ENCODE measurements around the gene CFLAR. TPM values are rescaled to one million over a fixed set of nuclear protein-coding genes. Genes with fewer than 3 reads are reported as not detected.
A peak's percentile ranks its signal among the peaks of the same experiment; 100 is the strongest.

CFLAR gene
- total and polyA plus RNA-seq, 2 of the 13 experiments (the other 11 are each of a cell fraction or from before 2014, with no cell fraction given), result 43.8 to 92.1 TPM

DNA sequence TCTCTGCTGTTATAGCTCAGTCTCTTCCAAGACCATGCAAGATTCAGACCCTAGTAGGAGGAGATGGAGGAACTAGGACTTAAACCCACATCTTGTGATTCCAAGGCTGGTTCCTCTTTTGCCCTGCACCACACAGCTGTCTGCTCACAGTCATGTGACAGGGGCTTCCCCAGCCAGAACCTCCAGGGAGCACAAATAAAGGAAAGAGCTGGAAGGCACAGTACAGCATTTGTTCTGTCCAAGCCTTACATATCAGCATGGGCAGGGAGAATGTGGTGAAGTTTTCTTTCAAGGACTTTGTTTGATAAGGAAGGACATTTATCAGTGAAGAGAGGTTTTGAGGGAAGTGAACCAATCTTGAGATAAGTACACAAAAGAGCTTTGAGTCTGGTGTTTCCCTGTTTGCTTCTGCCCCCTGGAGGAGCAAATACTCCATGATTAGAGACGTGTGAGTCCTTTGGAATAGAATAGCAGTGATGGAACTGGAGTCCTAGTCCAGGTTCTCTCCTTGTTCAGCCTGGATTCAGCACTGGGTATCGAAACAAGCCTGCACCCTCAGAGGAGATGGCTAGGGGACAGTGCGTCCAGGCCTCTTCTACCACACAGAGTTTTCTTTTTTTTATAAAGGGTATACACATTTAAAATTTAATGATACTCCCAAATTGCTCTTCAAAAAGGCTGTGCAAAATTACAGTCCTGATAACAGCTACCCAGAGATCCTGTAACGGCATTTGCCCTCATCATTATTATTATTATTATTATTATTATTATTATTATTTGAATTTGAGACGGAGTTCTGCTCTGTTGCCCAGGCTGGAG, 42.4 kb downstream of the CFLAR start (continued):
- TF ChIP-seq ZKSCAN8 (CRISPR knock-in tag; IDR thresholded peaks at IDR 0.05; ENCODE audit: borderline replicate concordance) (peak; percentile 63; the same call in 1 of the 2 replicates), SMARCC2 (IDR thresholded peaks at IDR 0.05) (no peak), ZBTB21 (CRISPR knock-in tag; IDR thresholded peaks at IDR 0.05) (0 out of 2 replicates have a peak, but pooled peaks have one; percentile 12), ZBTB7B (CRISPR knock-in tag; IDR thresholded peaks at IDR 0.05) (peak; percentile 36; the same call in 1 of the 2 replicates), ZNF607 (CRISPR knock-in tag; IDR thresholded peaks at IDR 0.05; ENCODE audit: borderline replicate concordance) (0 out of 2 replicates have a peak, but pooled peaks have one; percentile 43), ESRRA (CRISPR knock-in tag; IDR thresholded peaks at IDR 0.05; ENCODE audit: low read depth) (no peak), NCOA2 (CRISPR knock-in tag; IDR thresholded peaks at IDR 0.05) (peak; percentile 45; the same call in 1 of the 2 replicates), TBX2 (CRISPR knock-in tag; IDR thresholded peaks at IDR 0.05; ENCODE audit: borderline replicate concordance) (peak; percentile 46; the same call in 1 of the 2 replicates), SMAD1 (CRISPR knock-in tag; IDR thresholded peaks at IDR 0.05; ENCODE audit: borderline replicate concordance, low read depth) (no peak), ASH2L (IDR thresholded peaks at IDR 0.05; ENCODE audit: insufficient read length, low read depth, low read length) (no peak), FOXA1 (IDR thresholded peaks at IDR 0.05) (no peak), FOXA1 (CRISPR knock-in tag; IDR thresholded peaks at IDR 0.05) (peak; percentile 75), RAD21 (CRISPR knock-in tag; IDR thresholded peaks at IDR 0.05) (peak; percentile 89), ZNF160 (CRISPR knock-in tag; IDR thresholded peaks at IDR 0.05) (no peak), ZNF724P (CRISPR knock-in tag; IDR thresholded peaks at IDR 0.05; ENCODE audit: borderline replicate concordance) (no peak), TOE1 (CRISPR knock-in tag; IDR thresholded peaks at IDR 0.05) (0 out of 2 replicates have a peak, but pooled peaks have one; percentile 75), RELA (CRISPR knock-in tag; IDR thresholded peaks at IDR 0.05) (0 out of 2 replicates have a peak, but pooled peaks have one; percentile 72), ZNF263 (CRISPR knock-in tag; IDR thresholded peaks at IDR 0.05) (no peak), CREB1 (IDR thresholded peaks at IDR 0.05) (no peak), CREB1 (CRISPR knock-in tag; IDR thresholded peaks at IDR 0.05) (0 out of 2 replicates have a peak, but pooled peaks have one; percentile 33), KDM6A (CRISPR knock-in tag; IDR thresholded peaks at IDR 0.05; ENCODE audit: low read depth) (no peak), CBX5 (CRISPR knock-in tag; IDR thresholded peaks at IDR 0.05; ENCODE audit: borderline replicate concordance) (no peak), ZNF383 (CRISPR knock-in tag; IDR thresholded peaks at IDR 0.05; ENCODE audit: borderline replicate concordance) (peak; percentile 46; the same call in 1 of the 2 replicates), ZNF816 (CRISPR knock-in tag; IDR thresholded peaks at IDR 0.05; ENCODE audit: borderline replicate concordance) (no peak)
- TF ChIP-seq, protein P1, sequence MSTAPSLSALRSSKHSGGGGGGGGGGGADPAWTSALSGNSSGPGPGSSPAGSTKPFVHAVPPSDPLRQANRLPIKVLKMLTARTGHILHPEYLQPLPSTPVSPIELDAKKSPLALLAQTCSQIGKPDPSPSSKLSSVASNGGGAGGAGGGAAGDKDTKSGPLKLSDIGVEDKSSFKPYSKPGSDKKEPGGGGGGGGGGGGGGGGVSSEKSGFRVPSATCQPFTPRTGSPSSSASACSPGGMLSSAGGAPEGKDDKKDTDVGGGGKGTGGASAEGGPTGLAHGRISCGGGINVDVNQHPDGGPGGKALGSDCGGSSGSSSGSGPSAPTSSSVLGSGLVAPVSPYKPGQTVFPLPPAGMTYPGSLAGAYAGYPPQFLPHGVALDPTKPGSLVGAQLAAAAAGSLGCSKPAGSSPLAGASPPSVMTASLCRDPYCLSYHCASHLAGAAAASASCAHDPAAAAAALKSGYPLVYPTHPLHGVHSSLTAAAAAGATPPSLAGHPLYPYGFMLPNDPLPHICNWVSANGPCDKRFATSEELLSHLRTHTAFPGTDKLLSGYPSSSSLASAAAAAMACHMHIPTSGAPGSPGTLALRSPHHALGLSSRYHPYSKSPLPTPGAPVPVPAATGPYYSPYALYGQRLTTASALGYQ (CRISPR knock-in tag; IDR thresholded peaks at IDR 0.05), result no peak
- TF ChIP-seq, protein P2, sequence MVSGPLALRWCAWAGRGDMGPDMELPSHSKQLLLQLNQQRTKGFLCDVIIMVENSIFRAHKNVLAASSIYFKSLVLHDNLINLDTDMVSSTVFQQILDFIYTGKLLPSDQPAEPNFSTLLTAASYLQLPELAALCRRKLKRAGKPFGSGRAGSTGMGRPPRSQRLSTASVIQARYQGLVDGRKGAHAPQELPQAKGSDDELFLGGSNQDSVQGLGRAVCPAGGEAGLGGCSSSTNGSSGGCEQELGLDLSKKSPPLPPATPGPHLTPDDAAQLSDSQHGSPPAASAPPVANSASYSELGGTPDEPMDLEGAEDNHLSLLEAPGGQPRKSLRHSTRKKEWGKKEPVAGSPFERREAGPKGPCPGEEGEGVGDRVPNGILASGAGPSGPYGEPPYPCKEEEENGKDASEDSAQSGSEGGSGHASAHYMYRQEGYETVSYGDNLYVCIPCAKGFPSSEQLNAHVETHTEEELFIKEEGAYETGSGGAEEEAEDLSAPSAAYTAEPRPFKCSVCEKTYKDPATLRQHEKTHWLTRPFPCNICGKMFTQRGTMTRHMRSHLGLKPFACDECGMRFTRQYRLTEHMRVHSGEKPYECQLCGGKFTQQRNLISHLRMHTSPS (CRISPR knock-in tag; IDR thresholded peaks at IDR 0.05; ENCODE audit: low read depth), result no peak
- TF ChIP-seq, protein P3, sequence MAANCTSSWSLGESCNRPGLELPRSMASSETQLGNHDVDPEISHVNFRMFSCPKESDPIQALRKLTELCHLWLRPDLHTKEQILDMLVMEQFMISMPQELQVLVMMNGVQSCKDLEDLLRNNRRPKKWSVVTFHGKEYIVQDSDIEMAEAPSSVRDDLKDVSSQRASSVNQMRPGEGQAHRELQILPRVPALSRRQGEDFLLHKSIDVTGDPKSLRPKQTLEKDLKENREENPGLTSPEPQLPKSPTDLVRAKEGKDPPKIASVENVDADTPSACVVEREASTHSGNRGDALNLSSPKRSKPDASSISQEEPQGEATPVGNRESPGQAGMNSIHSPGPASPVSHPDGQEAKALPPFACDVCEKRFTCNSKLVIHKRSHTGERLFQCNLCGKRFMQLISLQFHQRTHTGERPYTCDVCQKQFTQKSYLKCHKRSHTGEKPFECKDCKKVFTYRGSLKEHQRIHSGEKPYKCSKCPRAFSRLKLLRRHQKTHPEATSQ (CRISPR knock-in tag; IDR thresholded peaks at IDR 0.05; ENCODE audit: borderline replicate concordance), result no peak; the same call in 1 of the 2 replicates
